Small intestine (tissue), 7 donors: ENCODE results near the gene MADD. TPM values are rescaled to one million over a fixed set of nuclear protein-coding genes. Genes with fewer than 3 reads are reported as not detected.

ENCODE experiments used
- DNase-seq, 2 donors: peaks; one replicate each; pipeline versions ENCODE4 v3.0.0 to v3.0.0-alpha.2; 2013
- FAIRE-seq: peaks from 2 replicates; lab custom pipeline; 2012; peaks lifted over from hg19 to GRCh38; lab: Jason Lieb, UNC
- H3K27ac ChIP-seq, 3 donors: one replicate each; pipeline ENCODE4 v1.5.1; 2013; ENCODE audit warnings: low read length in 2 of 3, mild to moderate bottlenecking in 2 of 3, control low read depth in 1 of 3, inconsistent platforms in 1 of 3, low read depth in 1 of 3, moderate library complexity in 1 of 3
- H3K27me3 ChIP-seq, 3 donors: one replicate each; pipeline ENCODE4 v1.6.1; 2013; ENCODE audit warnings: low read length in 3 of 3, inconsistent platforms in 1 of 3; ENCODE audit not compliant: control insufficient read depth in 3 of 3, insufficient read depth in 3 of 3
- H3K36me3 ChIP-seq, 3 donors: one replicate each; pipeline ENCODE4 v1.6.1; 2013; ENCODE audit warnings: low read length in 3 of 3, inconsistent platforms in 1 of 3, low read depth in 1 of 3, mild to moderate bottlenecking in 1 of 3, moderate library complexity in 1 of 3; ENCODE audit not compliant: control insufficient read depth in 3 of 3, insufficient read depth in 2 of 3
- H3K4me1 ChIP-seq, 3 donors: one replicate each; pipeline ENCODE4 v1.6.1; 2013; ENCODE audit warnings: low read length in 2 of 3, inconsistent platforms in 1 of 3, low read depth in 1 of 3, mild to moderate bottlenecking in 1 of 3, moderate library complexity in 1 of 3; ENCODE audit not compliant: control insufficient read depth in 3 of 3, insufficient read depth in 2 of 3
- H3K4me3 ChIP-seq, 3 donors: one replicate each; pipeline ENCODE4 v1.5.1; 2013; ENCODE audit warnings: low read length in 3 of 3, control low read depth in 1 of 3, inconsistent platforms in 1 of 3, low read depth in 1 of 3, mild to moderate bottlenecking in 1 of 3, moderate library complexity in 1 of 3
- H3K9me3 ChIP-seq, 2 donors: one replicate each; pipeline ENCODE4 v1.6.1; 2013; ENCODE audit warnings: low read depth in 1 of 2, low read length in 1 of 2; ENCODE audit not compliant: control insufficient read depth in 2 of 2, insufficient read depth in 1 of 2
- WGBS, 3 donors: extraction: QIAGEN DNeasy Blood & Tissue Kit; methylation state at CpG; one replicate each; pipeline ENCODE4 v1.1.7; 2013; 5-methylcytosine and 5-hydroxymethylcytosine counted together
- polyA plus RNA-seq, 4 donors: library from polyadenylated mRNA; stranded (reverse) in 3 of 4; unstranded in 1 of 4; fragments of 200-250 nt in 3 of 4; fragments of 120-200 nt in 1 of 4; gene quantifications; one replicate each; pipeline versions ENCODE4 v1.2.1 to v1.2.3, GENCODE V29; 2013
- donor health status: healthy with polysubstance abuse.
- donor health status: control.
- donor health status: control.
- donor health status: Bipolar disorder and iron deficiency.
- donor health status: healthy.

Gene MADD
- polyA plus RNA-seq, 4 donors = 19.2 to 45.1 (median 25.8) TPM

GRCh38 chr11:47379317-47379716 is 109.4 kb downstream of the MADD start:
- Histone ChIP-seq H3K4me3 (no peak overlapping the region), H3K27me3 (no peaks in the 10 kb centered on the region), H3K4me1 (no peaks in the 10 kb centered on the region), H3K27ac (no peak overlapping the region), H3K9me3 (no peaks in the 10 kb centered on the region), H3K36me3 (no peaks in the 10 kb centered on the region)
- FAIRE-seq = no peak
- no peak for DNase-seq
- WGBS, 3 donors = 75 to 84% (median 82%) methylated on average over 2 of the region's 2 CpGs

Other genes with a start within 250 kb of the MADD start
- gene ARFGAP2, start 93.3 kb upstream of the MADD start, polyA plus RNA-seq = 10 to 100 TPM; 53.0 to 73.1 (median 64.4) TPM
- 10 to 100 TPM in 1 of 4 donors, 1 to 10 TPM in 3; 2.0 to 48.3 (median 5.7) TPM for gene PACSIN3, start 83.7 kb upstream of the MADD start, polyA plus RNA-seq
- 10 to 100 TPM; 25.1 to 39.4 (median 31.6) TPM for gene DDB2, start 55.2 kb upstream of the MADD start, polyA plus RNA-seq
- gene ACP2, start 21.3 kb upstream of the MADD start, polyA plus RNA-seq = 10 to 100 TPM; 44.1 to 91.4 (median 51.0) TPM
- 100 to 1,000 TPM; 102 to 366 (median 199) TPM for gene NR1H3, start 12.1 kb upstream of the MADD start, polyA plus RNA-seq
- gene MYBPC3, start 82.6 kb downstream of the MADD start, polyA plus RNA-seq = 1 to 10 TPM in 1 of 4 donors, under 1 TPM in 2, not detected in 1; 0.03 to 5.4 (median 0.04) TPM
- 10 to 100 TPM in 3 of 4 donors, 1 to 10 TPM in 1; 3.4 to 25.4 (median 12.0) TPM for gene SPI1, start 108.4 kb downstream of the MADD start, polyA plus RNA-seq
- gene SLC39A13, start 138.5 kb downstream of the MADD start, polyA plus RNA-seq = 10 to 100 TPM in 2 of 4 donors, 1 to 10 TPM in 2; 7.8 to 30.9 (median 18.0) TPM
- 100 to 1,000 TPM in 3 of 4 donors, 10 to 100 TPM in 1; 88.0 to 156 (median 103) TPM for gene PSMC3, start 156.3 kb downstream of the MADD start, polyA plus RNA-seq
- under 1 TPM; 0.36 to 0.89 (median 0.66) TPM for gene RAPSN, start 179.0 kb downstream of the MADD start, polyA plus RNA-seq